H1 (cell line): ENCODE measurements around the gene ZMYND15. TPM values are rescaled to one million over a fixed set of nuclear protein-coding genes. Genes with fewer than 3 reads are reported as not detected.

Source experiments
- CTCF ChIA-PET: fragments of 300-600 bp; sonication (Branson Sonifier 250); formaldehyde crosslinking; loops from one replicate; lab custom pipeline; 2021; ENCODE audit not compliant: partially characterized antibody; lab: Charles Lee
- POLR2A ChIA-PET: fragments of 300-600 bp; sonication (Branson Sonifier 250); formaldehyde crosslinking; loops from one replicate; lab custom pipeline; 2021; ENCODE audit warnings: inconsistent platforms; ENCODE audit not compliant: partially characterized antibody; lab: Charles Lee
- DNase-seq, 2 experiments: peaks; one replicate each; pipeline versions ENCODE4 v3.0.0 to v3.0.0-alpha.2; 2010 to 2022; ENCODE audit warnings: low spot score in 2 of 2, low read depth in 1 of 2, mixed read lengths in 1 of 2
- FAIRE-seq: peaks from 2 replicates; lab custom pipeline; 2011; peaks lifted over from hg19 to GRCh38; lab: Jason Lieb, UNC
- H2AFZ ChIP-seq: 2 replicates; pipeline ENCODE4 v1.8.1; 2012; ENCODE audit warnings: low read length, inconsistent platforms
- H2AK5ac ChIP-seq: 2 replicates; pipeline ENCODE4 v1.6.1; 2013; ENCODE audit warnings: low read depth, low read length
- H2BK120ac ChIP-seq: replicated peaks from 2 replicates; pipeline ENCODE3; 2013; ENCODE audit warnings: low read depth, low read length, inconsistent platforms
- H2BK12ac ChIP-seq: 2 replicates; pipeline ENCODE4 v1.6.1; 2013; ENCODE audit warnings: low read depth, low read length
- H2BK15ac ChIP-seq: 2 replicates; pipeline ENCODE4 v1.6.1; 2013; ENCODE audit warnings: low read length
- H2BK20ac ChIP-seq: 2 replicates; pipeline ENCODE4 v1.6.1; 2013; ENCODE audit warnings: low read length
- H2BK5ac ChIP-seq: 2 replicates; pipeline ENCODE4 v1.6.1; 2013; ENCODE audit warnings: low read depth, low read length
- H3K14ac ChIP-seq: 2 replicates; pipeline ENCODE4 v1.6.1; 2013; ENCODE audit warnings: inconsistent platforms; ENCODE audit not compliant: insufficient read length
- H3K18ac ChIP-seq: 2 replicates; pipeline ENCODE4 v1.6.1; 2013; ENCODE audit warnings: low read length; ENCODE audit errors: extremely low read depth
- H3K23ac ChIP-seq: 2 replicates; pipeline ENCODE4 v1.6.1; 2013; ENCODE audit warnings: inconsistent platforms; ENCODE audit not compliant: insufficient read length
- H3K23me2 ChIP-seq: 2 replicates; pipeline ENCODE4 v1.6.1; 2013; ENCODE audit warnings: low read depth, low read length
- H3K27ac ChIP-seq: 2 replicates; pipeline ENCODE4 v1.6.1; 2011; ENCODE audit warnings: low read depth, low read length, inconsistent platforms
- H3K27me3 ChIP-seq, 4 experiments: replicated peaks in 1 of 4; 1 replicate in 1 of 4; 2 replicates in 3 of 4; pipeline versions ENCODE4 v1.6.1 to v1.8.1; 2011 to 2013; ENCODE audit warnings: low read length in 3 of 4, mild to moderate bottlenecking in 3 of 4, inconsistent platforms in 2 of 4, mixed read lengths in 2 of 4, moderate library complexity in 1 of 4; ENCODE audit not compliant: control insufficient read depth in 3 of 4, insufficient read depth in 3 of 4; ENCODE audit errors: extremely low read depth in 1 of 4
- H3K36me3 ChIP-seq, 4 experiments: 2 replicates each; pipeline versions ENCODE4 v1.6.1 to v1.8.1; 2011 to 2013; ENCODE audit warnings: mild to moderate bottlenecking in 4 of 4, low read length in 3 of 4, moderate library complexity in 2 of 4, control low read depth in 1 of 4, inconsistent platforms in 1 of 4; ENCODE audit not compliant: insufficient read depth in 4 of 4, control insufficient read depth in 2 of 4
- H3K4ac ChIP-seq: replicated peaks from 2 replicates; pipeline ENCODE3; 2013; ENCODE audit warnings: low read length, low read depth, mixed read lengths, inconsistent platforms; ENCODE audit not compliant: insufficient read length
- H3K4me1 ChIP-seq, 4 experiments: replicated peaks in 1 of 4; 1 replicate in 1 of 4; 2 replicates in 3 of 4; pipeline versions ENCODE4 v1.6.1 to v1.8.1; 2011 to 2013; ENCODE audit warnings: low read length in 3 of 4, inconsistent platforms in 2 of 4, mixed read lengths in 1 of 4; ENCODE audit not compliant: insufficient read depth in 4 of 4, control insufficient read depth in 3 of 4
- H3K4me2 ChIP-seq, 2 experiments: 2 replicates each; pipeline versions ENCODE4 v1.6.1 to v1.8.1; 2011 to 2013; ENCODE audit warnings: low read depth in 2 of 2, low read length in 2 of 2, control low read depth in 1 of 2, inconsistent platforms in 1 of 2, mild to moderate bottlenecking in 1 of 2; ENCODE audit not compliant: insufficient read depth in 1 of 2
- H3K4me3 ChIP-seq, 4 experiments: fragments of 200-600, 300-600 bp in 1 of 4; sonication (generic), shearing (Covaris generic), sonication (Bioruptor Twin) in 1 of 4; 2 replicates each; pipeline versions ENCODE4 v1.5.1 to v1.8.1; 2011 to 2016; ENCODE audit warnings: low read length in 4 of 4, low read depth in 3 of 4, control low read depth in 2 of 4, inconsistent platforms in 2 of 4, mild to moderate bottlenecking in 2 of 4, mixed read lengths in 1 of 4, moderate library complexity in 1 of 4; ENCODE audit not compliant: insufficient read depth in 2 of 4; ENCODE audit errors: extremely low read depth in 1 of 4
- H3K56ac ChIP-seq: replicated peaks from 2 replicates; pipeline ENCODE3; 2013; ENCODE audit warnings: low read depth, mild to moderate bottlenecking, mixed read lengths, low read length, inconsistent platforms; ENCODE audit not compliant: insufficient read length
- H3K79me1 ChIP-seq: 2 replicates; pipeline ENCODE4 v1.6.1; 2013; ENCODE audit warnings: low read depth, low read length, control low read depth
- H3K79me2 ChIP-seq, 2 experiments: 2 replicates each; pipeline versions ENCODE4 v1.6.1 to v1.8.1; 2012 to 2013; ENCODE audit warnings: low read length in 2 of 2, mild to moderate bottlenecking in 2 of 2, inconsistent platforms in 1 of 2; ENCODE audit not compliant: insufficient read depth in 2 of 2, control insufficient read depth in 1 of 2
- H3K9ac ChIP-seq, 4 experiments: replicated peaks in 1 of 4; 1 replicate in 1 of 4; 2 replicates in 3 of 4; pipeline versions ENCODE4 v1.6.1 to v1.8.1; 2011 to 2013; ENCODE audit warnings: low read depth in 3 of 4, low read length in 3 of 4, control low read depth in 2 of 4, mild to moderate bottlenecking in 2 of 4, moderate library complexity in 2 of 4, inconsistent platforms in 1 of 4; ENCODE audit errors: extremely low read depth in 1 of 4
- H3K9me3 ChIP-seq, 2 experiments: 2 replicates each; pipeline versions ENCODE4 v1.6.1 to v1.8.1; 2012 to 2013; ENCODE audit warnings: mild to moderate bottlenecking in 2 of 2, moderate library complexity in 2 of 2, control low read depth in 1 of 2, inconsistent platforms in 1 of 2, low read depth in 1 of 2, low read length in 1 of 2, mixed read lengths in 1 of 2; ENCODE audit not compliant: insufficient read depth in 2 of 2
- H4K20me1 ChIP-seq, 2 experiments: replicated peaks in 1 of 2; 2 replicates each; pipeline versions ENCODE3 to v1.8.1; 2011 to 2013; ENCODE audit warnings: inconsistent platforms in 2 of 2, low read length in 2 of 2, mild to moderate bottlenecking in 1 of 2; ENCODE audit not compliant: insufficient read depth in 2 of 2, control insufficient read depth in 1 of 2
- H4K5ac ChIP-seq: 2 replicates; pipeline ENCODE4 v1.6.1; 2013; ENCODE audit warnings: low read length, low read depth, mixed read lengths, inconsistent platforms; ENCODE audit not compliant: insufficient read length
- H4K8ac ChIP-seq: 2 replicates; pipeline ENCODE4 v1.8.0; 2013; ENCODE audit warnings: mild to moderate bottlenecking, moderate library complexity, low read length, inconsistent platforms; ENCODE audit not compliant: insufficient read depth; ENCODE audit errors: extremely low read depth
- H4K91ac ChIP-seq: replicated peaks from 2 replicates; pipeline ENCODE3; 2013; ENCODE audit warnings: low read length, mixed read lengths, inconsistent platforms; ENCODE audit not compliant: insufficient read length
- BACH1 ChIP-seq: IDR thresholded peaks from 2 replicates; pipeline ENCODE4 v1.6.1; 2012; ENCODE audit warnings: low read length, improper control_type of control experiment
- BRCA1 ChIP-seq: IDR thresholded peaks from 2 replicates; pipeline ENCODE4 v1.6.1; 2012; ENCODE audit warnings: low read depth, low read length, improper control_type of control experiment
- RFX5 ChIP-seq: IDR thresholded peaks from 2 replicates; pipeline ENCODE4 v1.6.1; 2011; ENCODE audit warnings: low read depth, low read length, improper control_type of control experiment, borderline replicate concordance
- SP2 ChIP-seq: IDR thresholded peaks from 2 replicates; pipeline ENCODE4 v1.6.1; 2012; ENCODE audit warnings: mild to moderate bottlenecking, low read length, inconsistent platforms
- SRF ChIP-seq: IDR thresholded peaks from 2 replicates; pipeline ENCODE4 v1.6.1; 2011; ENCODE audit warnings: mild to moderate bottlenecking, low read depth, low read length, moderate library complexity
- SUZ12 ChIP-seq: fragments of 200-600 bp; sonication (generic); IDR thresholded peaks from 2 replicates; pipeline ENCODE4 v1.6.1; 2012; ENCODE audit warnings: mild to moderate bottlenecking, inconsistent platforms, low read length, moderate library complexity, mixed read lengths
- TAF1 ChIP-seq: IDR thresholded peaks from 2 replicates; pipeline ENCODE4 v1.6.1; 2011; ENCODE audit warnings: mild to moderate bottlenecking, low read depth, low read length
- WGBS, 2 experiments: shearing (Covaris generic) in 1 of 2; methylation state at CpG; one replicate each; pipeline versions ENCODE4 v1.1.6 to v1.1.7; 2013 to 2015; ENCODE audit warnings: low lambda C conversion rate in 2 of 2, mixed read lengths in 2 of 2, inconsistent platforms in 1 of 2, low coverage in 1 of 2, missing lambda C conversion rate in 1 of 2; ENCODE audit not compliant: insufficient replicate concordance in 2 of 2, insufficient coverage in 1 of 2, insufficient read length in 1 of 2; ENCODE audit errors: extremely low coverage in 1 of 2, missing lambda C conversion rate in 1 of 2; 5-methylcytosine and 5-hydroxymethylcytosine counted together
- polyA plus RNA-seq, 7 experiments: library from polyadenylated mRNA; depleted of rRNA in 3 of 7; stranded (reverse) in 5 of 7; unstranded in 2 of 7; fragments of >200 nt in 5 of 7; fragments of 200-250 nt in 2 of 7; gene quantifications; 1 replicate in 5 of 7; 2 replicates in 1 of 7; 4 replicates in 1 of 7; pipeline versions ENCODE4 v1.2.1 to v1.2.3, GENCODE V29; 2011 to 2013; ENCODE audit warnings: missing spikeins in 2 of 7, mixed read lengths in 2 of 7
- total RNA-seq: library from RNA; stranded (reverse); fragmentation: NEBNext Ultra II Directional; extraction: Animal tissue kit (Norgen Biotek cat#: 25700); gene quantifications from 2 replicates; pipeline ENCODE4 v1.2.1, GENCODE V29; 2021

ZMYND15 gene
- total and polyA plus RNA-seq, 2 of the 8 experiments (the other 6 are each of a cell fraction or from before 2014, with no cell fraction given) = 0.53 to 0.58 TPM

DNA sequence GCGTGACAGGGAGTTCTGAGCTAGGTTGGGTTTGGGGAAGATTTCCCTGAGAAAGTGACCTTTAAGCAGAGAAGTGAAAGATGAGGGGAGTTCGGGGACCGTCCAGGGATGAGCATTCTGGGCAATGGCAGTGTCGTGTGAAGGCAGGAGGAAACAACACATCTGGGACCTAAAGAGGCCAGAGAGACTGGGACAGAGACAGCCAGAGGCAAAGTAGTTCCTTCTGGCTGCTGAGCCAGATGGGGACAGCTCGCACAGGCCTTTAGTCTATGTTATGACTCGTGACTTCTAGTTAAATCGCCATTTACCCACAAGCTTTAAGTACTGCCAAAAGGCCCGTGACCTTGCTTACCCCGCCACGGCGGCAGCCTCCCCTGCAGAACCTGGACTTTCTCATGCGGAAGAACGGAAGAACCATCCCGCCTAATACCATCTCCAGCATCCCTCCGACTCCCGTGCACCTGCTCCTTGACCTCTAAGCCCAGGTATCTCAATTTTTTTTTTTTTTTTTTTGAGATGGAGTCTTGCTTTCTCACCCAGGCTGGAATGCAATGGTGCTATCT is 16.9 kb upstream of the ZMYND15 start:
- no peaks in the 10 kb centered on the region for H3K23me2 ChIP-seq
- no peak overlapping the region for H2AK5ac ChIP-seq
- H3K56ac ChIP-seq = no peak overlapping the region
- ChIA-PET CTCF (interaction anchor here (1.4 kb wide), 1 partner anchor 8 kb away, joined by 4 read pairs; no protein-coding TSS in a partner anchor), POLR2A (interaction anchor here (1.5 kb wide), 1 partner anchor 12 kb away, joined by 3 read pairs; the partner anchor contains the start of gene ARRB2)
- FAIRE-seq (no peak), DNase-seq (no peak)
- no peak overlapping the region for H3K27ac ChIP-seq
- no peak overlapping the region for H3K14ac ChIP-seq
- H2BK120ac ChIP-seq = no peak overlapping the region
- TF ChIP-seq SRF = no peak
- no peak for TF ChIP-seq SUZ12
- TF ChIP-seq BRCA1 = no peak
- no peak for TF ChIP-seq TAF1
- no peak for TF ChIP-seq SP2
- TF ChIP-seq BACH1 = no peak
- TF ChIP-seq RFX5 = no peak
- no peak overlapping the region for H2BK15ac ChIP-seq
- H2BK5ac ChIP-seq = no peak overlapping the region
- H4K5ac ChIP-seq = no peak overlapping the region
- no peak overlapping the region for H4K8ac ChIP-seq
- H2AFZ ChIP-seq = no peak overlapping the region
- H3K23ac ChIP-seq = no peak overlapping the region
- H3K27me3 ChIP-seq = no peaks in the 10 kb centered on the region
- no peaks in the 10 kb centered on the region for H4K20me1 ChIP-seq
- 94% methylated on average over 16 of the region's 16 CpGs; no CpG with 5 or more reads in 1 of the 2 experiments for WGBS, 2 experiments
- no peak overlapping the region for H3K4me3 ChIP-seq
- peaks cover 0 to 26% (median 11%) of the 10 kb centered on the region in 4 experiments; a peak in 6 of 8 replicates for H3K36me3 ChIP-seq
- no peak overlapping the region for H4K91ac ChIP-seq
- H3K4me1 ChIP-seq = no peaks in the 10 kb centered on the region
- no peaks in the 10 kb centered on the region for H3K79me1 ChIP-seq
- H3K9me3 ChIP-seq = no peaks in the 10 kb centered on the region
- H2BK12ac ChIP-seq = no peak overlapping the region
- H3K9ac ChIP-seq = no peak overlapping the region
- no peaks in the 10 kb centered on the region for H3K79me2 ChIP-seq
- H2BK20ac ChIP-seq = no peak overlapping the region
- H3K4ac ChIP-seq = no peak overlapping the region
- no peak overlapping the region for H3K18ac ChIP-seq
- H3K4me2 ChIP-seq = no peak overlapping the region
